ENCODE results near the gene OSBPL5.

OSBPL5 gene

DNA sequence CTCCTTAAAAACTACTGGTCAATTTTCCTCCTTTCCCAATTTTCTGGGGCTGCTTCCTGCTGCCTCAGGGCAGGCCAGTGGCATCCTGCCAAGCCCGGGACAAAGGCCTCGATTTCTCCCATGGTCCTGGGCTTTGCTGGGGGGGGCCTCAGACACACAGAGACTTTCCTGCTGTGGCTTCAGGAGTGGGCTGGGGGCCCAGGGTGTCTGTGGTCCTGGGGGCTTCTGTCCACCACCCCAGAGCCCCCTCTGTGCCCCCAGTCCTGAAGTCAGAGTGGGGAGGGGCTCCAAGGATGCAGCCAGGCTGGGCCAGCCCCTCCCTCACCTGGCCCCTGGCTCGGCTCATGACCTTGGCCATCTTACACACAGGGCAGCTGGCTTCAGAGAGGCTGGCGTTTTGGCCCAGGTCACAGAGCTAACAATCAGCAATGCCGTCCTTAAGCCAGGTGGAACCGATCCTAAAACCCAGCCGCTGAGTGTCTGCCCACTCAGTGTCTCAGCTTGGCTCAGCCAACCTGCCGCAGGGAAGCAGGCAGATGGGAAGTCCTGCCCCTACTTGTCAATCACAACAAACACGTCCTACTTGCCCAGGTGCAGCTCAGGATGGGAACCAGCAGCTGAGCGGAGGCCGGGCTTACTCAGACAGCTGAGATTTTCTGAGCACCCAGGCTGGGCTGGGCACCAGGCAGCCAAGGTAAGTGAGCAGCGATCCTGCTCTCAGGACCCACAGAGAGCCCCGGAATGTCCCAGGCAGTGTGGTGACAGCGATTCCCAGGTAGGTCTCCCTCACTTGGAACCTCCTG, 34.6 kb downstream of the OSBPL5 start:
- H3K4me1 ChIP-seq (ENCODE audit: control insufficient read depth in 1 of 2, insufficient read depth in 1 of 2, low read depth in 1 of 2, low read length in 1 of 2), result peaks cover 33 to 37% of the 10 kb centered on the region in 2 experiments
- no peaks in the 10 kb centered on the region for H3K9me3 ChIP-seq
- TF ChIP-seq, protein P1, sequence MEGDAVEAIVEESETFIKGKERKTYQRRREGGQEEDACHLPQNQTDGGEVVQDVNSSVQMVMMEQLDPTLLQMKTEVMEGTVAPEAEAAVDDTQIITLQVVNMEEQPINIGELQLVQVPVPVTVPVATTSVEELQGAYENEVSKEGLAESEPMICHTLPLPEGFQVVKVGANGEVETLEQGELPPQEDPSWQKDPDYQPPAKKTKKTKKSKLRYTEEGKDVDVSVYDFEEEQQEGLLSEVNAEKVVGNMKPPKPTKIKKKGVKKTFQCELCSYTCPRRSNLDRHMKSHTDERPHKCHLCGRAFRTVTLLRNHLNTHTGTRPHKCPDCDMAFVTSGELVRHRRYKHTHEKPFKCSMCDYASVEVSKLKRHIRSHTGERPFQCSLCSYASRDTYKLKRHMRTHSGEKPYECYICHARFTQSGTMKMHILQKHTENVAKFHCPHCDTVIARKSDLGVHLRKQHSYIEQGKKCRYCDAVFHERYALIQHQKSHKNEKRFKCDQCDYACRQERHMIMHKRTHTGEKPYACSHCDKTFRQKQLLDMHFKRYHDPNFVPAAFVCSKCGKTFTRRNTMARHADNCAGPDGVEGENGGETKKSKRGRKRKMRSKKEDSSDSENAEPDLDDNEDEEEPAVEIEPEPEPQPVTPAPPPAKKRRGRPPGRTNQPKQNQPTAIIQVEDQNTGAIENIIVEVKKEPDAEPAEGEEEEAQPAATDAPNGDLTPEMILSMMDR (IDR thresholded peaks at IDR 0.05), result no peak
- H3K27ac ChIP-seq, result no peak overlapping the region
- no peaks in the 10 kb centered on the region for H3K36me3 ChIP-seq
- H3K27me3 ChIP-seq, result no peaks in the 10 kb centered on the region
- no peak overlapping the region for H3K4me3 ChIP-seq (ENCODE audit: low read depth in 1 of 2, low read length in 1 of 2)

DNA sequence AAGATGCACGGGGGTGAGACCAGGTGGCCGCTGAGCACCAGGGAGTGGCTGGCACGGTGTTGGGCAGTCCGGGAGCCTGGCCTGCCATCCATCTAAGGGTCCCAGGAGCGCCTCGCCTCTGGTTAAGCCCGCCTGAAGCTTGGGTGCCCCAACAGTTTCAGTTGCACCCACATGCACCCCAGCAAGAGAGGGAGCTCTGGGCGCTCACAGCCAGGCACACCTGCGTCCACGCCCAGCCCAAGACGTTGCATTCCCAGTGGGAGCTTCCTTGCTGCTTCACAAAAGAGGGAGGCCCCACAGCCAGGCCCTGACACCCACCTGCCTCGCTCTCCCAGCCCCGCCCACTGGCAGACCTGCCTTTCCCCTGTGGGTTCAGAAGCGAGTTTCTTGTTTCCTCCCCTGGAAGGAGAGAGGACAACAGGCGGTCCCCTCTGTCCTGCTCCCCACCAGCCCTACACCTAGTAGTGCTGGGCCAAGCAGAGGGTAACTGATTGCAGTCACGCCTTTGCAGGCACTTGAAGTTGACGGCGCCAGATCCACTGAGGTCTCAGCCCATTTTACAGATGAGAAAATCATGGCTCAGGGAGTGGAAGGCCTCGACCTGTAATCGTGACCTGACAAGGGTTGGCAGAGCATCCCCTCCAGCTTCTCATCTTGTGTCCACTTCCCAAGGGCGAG, 35.4 kb downstream of the OSBPL5 start:
- Histone ChIP-seq H3K27ac (no peak overlapping the region), H3K4me1 (ENCODE audit: control insufficient read depth in 1 of 2, insufficient read depth in 1 of 2, low read depth in 1 of 2, low read length in 1 of 2) (peaks cover 29 to 32% of the 10 kb centered on the region in 2 experiments), H3K27me3 (no peaks in the 10 kb centered on the region), H3K4me3 (ENCODE audit: low read depth in 1 of 2, low read length in 1 of 2) (no peak overlapping the region), H3K9me3 (no peaks in the 10 kb centered on the region), H3K36me3 (no peaks in the 10 kb centered on the region)
- TF ChIP-seq, protein P1 (IDR thresholded peaks at IDR 0.05), result no peak

DNA sequence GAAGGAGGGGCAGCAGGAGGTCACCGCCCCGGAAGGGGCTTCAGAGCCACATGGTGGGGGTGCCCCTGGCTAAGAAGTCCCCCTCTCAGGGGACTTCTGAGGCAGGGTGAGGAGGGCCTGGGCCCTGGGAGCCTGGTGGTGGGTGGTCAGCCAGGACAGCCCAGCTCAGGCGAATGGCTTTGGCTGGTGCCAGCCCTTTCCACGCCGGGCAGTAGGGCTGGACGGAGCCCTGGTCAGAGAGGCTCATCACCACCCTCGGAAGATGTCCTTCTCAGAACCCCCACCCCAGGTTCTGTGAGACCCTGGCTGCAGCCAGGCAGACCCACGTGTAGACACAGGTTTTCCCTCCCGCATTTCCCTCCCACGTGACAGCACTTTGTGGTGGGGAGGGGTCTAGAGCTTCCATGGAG, 35.9 kb downstream of the OSBPL5 start:
- Histone ChIP-seq H3K27ac (no peak overlapping the region), H3K4me3 (ENCODE audit: low read depth in 1 of 2, low read length in 1 of 2) (no peak overlapping the region), H3K27me3 (no peaks in the 10 kb centered on the region), H3K9me3 (no peaks in the 10 kb centered on the region), H3K36me3 (no peaks in the 10 kb centered on the region), H3K4me1 (ENCODE audit: control insufficient read depth in 1 of 2, insufficient read depth in 1 of 2, low read depth in 1 of 2, low read length in 1 of 2) (peaks cover 30 to 35% of the 10 kb centered on the region in 2 experiments)
- TF ChIP-seq, protein P1 (IDR thresholded peaks at IDR 0.05), result no peak

DNA sequence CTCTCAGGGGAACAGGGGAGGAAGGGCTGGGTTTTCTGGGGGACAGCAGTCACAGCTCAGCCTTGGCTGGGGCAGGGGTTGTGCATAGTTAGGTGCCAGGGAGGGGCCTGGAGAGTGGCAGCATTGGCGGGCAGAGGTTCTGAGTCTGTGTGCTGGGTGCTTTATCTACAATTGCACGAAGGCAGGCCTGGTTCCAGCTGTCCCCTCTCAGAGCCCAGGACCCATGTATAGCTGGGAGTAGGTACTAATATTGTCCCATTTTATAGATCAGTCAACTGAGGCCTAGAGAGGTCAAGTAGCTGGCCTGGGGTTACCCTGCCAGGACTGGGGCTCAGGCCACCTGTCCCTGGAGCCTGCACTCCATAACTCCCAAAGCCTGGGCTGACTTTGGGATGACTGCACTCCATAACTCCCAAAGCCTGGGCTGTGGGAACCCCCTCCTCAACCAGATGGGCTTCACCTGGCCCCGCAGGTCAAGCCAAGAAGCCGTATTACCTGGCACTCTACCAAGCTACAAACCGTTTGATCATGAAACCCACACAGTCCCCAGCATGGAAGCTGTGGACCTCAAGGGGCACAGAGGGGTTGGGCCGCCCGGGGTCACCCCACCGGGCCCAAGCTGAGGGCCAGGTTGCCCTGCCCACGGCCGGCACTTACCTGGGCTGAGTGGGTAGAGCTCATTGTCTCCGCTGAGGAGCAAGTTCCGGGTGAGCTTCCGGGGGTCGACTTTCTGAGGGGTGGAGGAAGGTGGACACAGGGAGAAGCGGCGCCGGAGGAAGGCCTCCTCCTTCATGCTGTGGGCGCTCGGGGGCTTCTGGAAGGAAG, 36.5 kb downstream of the OSBPL5 start:
- Histone ChIP-seq H3K4me1 (ENCODE audit: control insufficient read depth in 1 of 2, insufficient read depth in 1 of 2, low read depth in 1 of 2, low read length in 1 of 2) (peaks cover 23 to 29% of the 10 kb centered on the region in 2 experiments), H3K9me3 (no peaks in the 10 kb centered on the region), H3K4me3 (ENCODE audit: low read depth in 1 of 2, low read length in 1 of 2) (no peak overlapping the region), H3K27ac (no peak overlapping the region), H3K27me3 (no peaks in the 10 kb centered on the region), H3K36me3 (no peaks in the 10 kb centered on the region)
- TF ChIP-seq, protein P1 (IDR thresholded peaks at IDR 0.05), result no peak

DNA sequence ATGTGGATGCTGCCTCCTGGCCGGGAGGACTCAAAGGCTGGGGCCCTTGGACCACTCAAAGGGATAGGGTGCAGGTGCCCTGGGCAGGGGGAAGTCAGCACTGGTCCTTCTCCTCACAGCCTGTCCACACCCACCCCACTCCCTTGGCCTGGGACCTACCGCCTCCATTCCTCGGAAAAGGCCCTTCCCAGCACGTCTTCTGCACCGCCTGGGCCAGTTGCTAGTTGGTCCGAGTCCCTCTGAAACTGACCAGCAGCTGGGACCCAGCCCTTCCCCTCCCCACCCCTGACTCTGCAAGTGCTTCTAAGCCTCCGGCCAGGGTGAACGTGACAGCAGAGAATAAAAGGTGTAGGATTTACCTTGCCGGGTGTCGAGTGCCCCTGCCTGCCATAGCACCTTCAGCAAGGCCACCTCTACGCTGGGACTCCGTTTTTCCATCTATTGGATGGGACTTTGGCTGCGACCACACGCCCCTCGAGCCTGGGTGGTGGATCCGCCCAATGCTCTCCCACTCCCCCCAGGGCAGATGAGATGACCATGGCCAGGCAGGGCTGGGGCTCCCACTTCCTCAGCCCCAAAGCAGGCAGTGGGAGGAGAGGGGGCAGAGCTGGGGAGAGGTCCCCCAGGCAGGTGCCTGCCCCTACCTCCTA, 37.3 kb downstream of the OSBPL5 start:
- H3K4me3 ChIP-seq (ENCODE audit: low read depth in 1 of 2, low read length in 1 of 2), result no peak overlapping the region
- TF ChIP-seq, protein P1 (IDR thresholded peaks at IDR 0.05), result no peak
- peaks cover 21 to 25% of the 10 kb centered on the region in 2 experiments for H3K4me1 ChIP-seq (ENCODE audit: control insufficient read depth in 1 of 2, insufficient read depth in 1 of 2, low read depth in 1 of 2, low read length in 1 of 2)

More for the DNA sequence above, 37.3 kb downstream of the OSBPL5 start:
- Histone ChIP-seq H3K9me3 (no peaks in the 10 kb centered on the region), H3K27me3 (no peaks in the 10 kb centered on the region), H3K36me3 (peaks cover 3% of the 10 kb centered on the region), H3K27ac (no peak overlapping the region)

Data from neutrophil (primary cell).